LNCaP clone FGC (cell line): Measurements from ENCODE around the gene COL8A2.

Experiments
- DNase-seq: peaks from one replicate; pipeline ENCODE4 v3.0.0-alpha.2; 2011; ENCODE audit warnings: low read depth
- H3K4me3 ChIP-seq: 2 replicates; pipeline ENCODE4 v1.5.1; 2011; ENCODE audit warnings: mild to moderate bottlenecking, low read depth, low read length, control low read depth
- TF ChIP-seq, protein P1 (sequence below): IDR thresholded peaks from 2 replicates; pipeline ENCODE4 v1.5.1; 2012; ENCODE audit warnings: mild to moderate bottlenecking; ENCODE audit not compliant: control insufficient read depth, insufficient read depth; ENCODE audit errors: extremely low read depth

The COL8A2 gene

DNA sequence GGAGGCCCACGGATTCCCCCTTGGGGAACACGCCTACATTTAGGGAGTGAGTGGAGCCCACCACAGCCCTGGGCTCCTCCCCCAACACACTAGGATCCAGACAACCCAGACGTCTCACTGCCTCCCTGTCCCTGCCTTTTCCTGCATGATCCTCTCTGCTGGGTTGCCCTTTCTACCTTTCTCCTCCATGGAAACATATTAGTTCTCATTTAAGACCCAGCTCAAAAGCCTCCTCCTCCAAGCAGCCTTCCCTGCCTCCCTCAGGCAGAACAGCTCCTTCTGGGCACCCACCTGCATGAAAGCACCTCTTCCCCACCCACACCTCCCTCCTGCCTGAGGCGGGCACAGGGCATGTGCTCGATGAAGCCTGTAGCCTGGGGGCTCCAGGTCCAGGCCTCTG lies 10.7 kb downstream of the COL8A2 start:
- DNase-seq: no peak
- TF ChIP-seq, protein P1, sequence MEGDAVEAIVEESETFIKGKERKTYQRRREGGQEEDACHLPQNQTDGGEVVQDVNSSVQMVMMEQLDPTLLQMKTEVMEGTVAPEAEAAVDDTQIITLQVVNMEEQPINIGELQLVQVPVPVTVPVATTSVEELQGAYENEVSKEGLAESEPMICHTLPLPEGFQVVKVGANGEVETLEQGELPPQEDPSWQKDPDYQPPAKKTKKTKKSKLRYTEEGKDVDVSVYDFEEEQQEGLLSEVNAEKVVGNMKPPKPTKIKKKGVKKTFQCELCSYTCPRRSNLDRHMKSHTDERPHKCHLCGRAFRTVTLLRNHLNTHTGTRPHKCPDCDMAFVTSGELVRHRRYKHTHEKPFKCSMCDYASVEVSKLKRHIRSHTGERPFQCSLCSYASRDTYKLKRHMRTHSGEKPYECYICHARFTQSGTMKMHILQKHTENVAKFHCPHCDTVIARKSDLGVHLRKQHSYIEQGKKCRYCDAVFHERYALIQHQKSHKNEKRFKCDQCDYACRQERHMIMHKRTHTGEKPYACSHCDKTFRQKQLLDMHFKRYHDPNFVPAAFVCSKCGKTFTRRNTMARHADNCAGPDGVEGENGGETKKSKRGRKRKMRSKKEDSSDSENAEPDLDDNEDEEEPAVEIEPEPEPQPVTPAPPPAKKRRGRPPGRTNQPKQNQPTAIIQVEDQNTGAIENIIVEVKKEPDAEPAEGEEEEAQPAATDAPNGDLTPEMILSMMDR: no peak
- no peak overlapping the region for H3K4me3 ChIP-seq

DNA sequence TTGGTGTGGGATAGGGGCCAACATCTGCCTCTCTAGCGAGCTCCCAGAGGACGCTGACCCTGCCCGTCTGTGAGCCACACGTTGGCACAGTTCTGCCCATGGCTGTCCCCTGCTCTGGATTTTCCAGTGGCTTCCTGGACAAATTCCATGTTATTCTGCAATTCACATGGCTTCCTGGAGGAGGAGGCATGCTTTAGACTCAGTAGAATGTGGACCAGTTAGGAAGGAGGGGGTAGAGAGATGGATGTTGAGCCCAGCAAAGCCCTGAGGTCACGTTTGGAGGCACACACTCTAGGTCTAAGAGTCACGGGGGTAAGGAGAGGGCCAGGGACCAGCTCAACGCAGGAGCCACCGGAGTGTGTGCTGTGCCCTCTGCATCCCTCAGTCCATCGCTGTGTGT lies 12.2 kb downstream of the COL8A2 start:
- H3K4me3 ChIP-seq: no peak overlapping the region
- DNase-seq: no peak
- TF ChIP-seq, protein P1: no peak

DNA sequence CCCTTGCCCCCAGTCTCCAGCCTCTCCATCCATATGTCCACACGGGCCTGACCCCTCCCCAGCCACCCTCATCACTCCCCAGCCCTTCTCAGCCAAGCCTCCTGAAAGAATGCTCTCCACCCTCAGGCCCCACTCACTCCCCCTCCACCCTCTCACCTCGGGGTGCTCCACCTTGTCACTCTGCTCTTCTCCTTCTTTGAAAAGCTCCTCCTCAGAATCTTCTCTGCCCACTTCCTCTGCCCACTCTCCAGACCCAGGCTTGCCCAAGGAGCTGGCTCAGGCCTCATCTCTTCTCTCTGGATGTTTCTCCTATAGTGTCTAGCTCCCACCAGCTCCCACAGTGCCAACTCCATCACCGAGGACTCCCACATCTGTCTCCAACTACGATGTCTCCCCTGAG lies 13.9 kb downstream of the COL8A2 start:
- H3K4me3 ChIP-seq: no peak overlapping the region
- no peak for DNase-seq
- TF ChIP-seq, protein P1: no peak

DNA sequence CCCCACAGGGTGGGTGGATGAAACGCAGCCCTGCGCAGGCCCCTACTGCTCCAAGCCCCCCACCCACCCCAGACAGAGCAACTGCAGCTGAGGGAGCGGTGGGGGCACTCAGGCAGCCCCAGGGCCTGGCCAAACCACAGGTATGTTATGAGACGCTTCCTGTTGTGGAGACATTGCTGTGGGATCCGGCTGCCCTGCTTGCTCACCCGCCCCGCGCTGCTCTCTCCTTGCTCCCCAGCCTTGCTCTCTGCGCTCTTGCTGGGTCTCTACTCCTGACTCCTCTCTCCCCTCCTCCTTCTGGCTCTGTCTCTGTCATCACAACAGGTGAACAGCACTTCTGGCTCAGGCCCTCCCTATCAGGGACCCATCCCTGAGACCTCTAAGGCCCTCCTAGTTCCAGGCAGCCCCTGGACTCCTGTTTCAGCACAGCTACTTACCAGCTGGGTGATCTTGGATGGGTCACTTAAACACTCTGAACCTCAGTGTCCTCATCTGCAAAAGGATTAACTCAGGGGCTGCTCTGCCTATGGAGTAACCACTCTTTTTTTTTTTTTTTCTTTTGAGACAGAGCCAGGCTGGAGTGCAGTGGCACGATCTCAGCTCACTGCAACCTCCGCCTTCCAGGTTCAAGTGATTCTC lies 15.9 kb downstream of the COL8A2 start:
- no peak overlapping the region for H3K4me3 ChIP-seq
- DNase-seq: no peak
- TF ChIP-seq, protein P1: no peak

GRCh38 chr1:36108314-36108713 lies 16.7 kb downstream of the COL8A2 start:
- TF ChIP-seq, protein P1: no peak
- H3K4me3 ChIP-seq: no peak overlapping the region
- no peak for DNase-seq

DNA sequence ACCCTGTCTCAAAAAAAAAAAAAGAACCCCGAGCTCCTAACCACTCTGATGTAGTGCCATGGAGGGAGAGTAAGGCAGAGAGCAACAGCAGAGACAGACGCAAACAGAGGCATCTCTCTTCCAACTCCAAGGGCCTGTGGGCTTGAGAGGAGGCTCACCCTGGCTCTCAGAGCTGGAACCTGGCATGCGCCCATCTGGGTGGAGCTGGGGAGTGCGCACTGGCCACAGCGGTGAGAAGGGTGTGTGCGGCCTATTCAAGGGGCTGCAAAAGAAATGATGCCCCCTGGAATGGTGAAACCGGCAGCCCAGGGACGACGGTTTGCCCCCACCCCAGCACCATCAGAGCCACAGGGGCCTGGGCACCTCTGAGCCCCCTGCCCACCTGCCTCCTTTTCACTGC lies 17.6 kb downstream of the COL8A2 start:
- TF ChIP-seq, protein P1: no peak
- DNase-seq: no peak
- H3K4me3 ChIP-seq: no peak overlapping the region

GRCh38 chr1:36106269-36106668 lies 18.8 kb downstream of the COL8A2 start:
- TF ChIP-seq, protein P1: no peak
- no peak for DNase-seq
- no peak overlapping the region for H3K4me3 ChIP-seq
